IMR-90 (cell line): Measurements from ENCODE around the gene CLNK. TPM values are rescaled to one million over a fixed set of nuclear protein-coding genes. Genes with fewer than 3 reads are reported as not detected.

ENCODE experiments used
- ATAC-seq: fragments of 200-7000 bp; cut with Tn5 transposase; 2 replicates; pipeline ENCODE4 v1.9.1; 2020; ENCODE audit warnings: low read depth, mild to moderate bottlenecking, moderate library complexity
- BruUV-seq: library from RNA; stranded (reverse); fragments of 400-500 nt; replicated peaks from 2 replicates; lab custom pipeline; 2021; lab: Mats Ljungman, UMichigan
- CTCF ChIA-PET: fragments of 300-600 bp; formaldehyde crosslinking; extraction: SDS; loops from one replicate; lab custom pipeline; 2021; ENCODE audit warnings: antibody characterized with exemption; lab: Yijun Ruan, JAX
- POLR2A ChIA-PET: fragments of 300-600 bp; sonication (Branson Sonifier 250); formaldehyde crosslinking; loops from one replicate; lab custom pipeline; 2022; ENCODE audit warnings: antibody characterized with exemption; ENCODE audit not compliant: unreplicated experiment; lab: Charles Lee
- DNase-seq: peaks from one replicate; pipeline ENCODE4 v3.0.0; 2013
- H2AFZ ChIP-seq: replicated peaks from 2 replicates; pipeline ENCODE3; 2013; ENCODE audit warnings: low read length, mild to moderate bottlenecking; ENCODE audit not compliant: poor library complexity
- H2AK5ac ChIP-seq: 2 replicates; pipeline ENCODE4 v1.6.1; 2013; ENCODE audit warnings: low read depth, low read length, inconsistent platforms
- H2AK9ac ChIP-seq: replicated peaks from 2 replicates; pipeline ENCODE3; 2013; ENCODE audit warnings: mild to moderate bottlenecking, low read depth, low read length, moderate library complexity; ENCODE audit not compliant: poor library complexity
- H2BK120ac ChIP-seq: 2 replicates; pipeline ENCODE4 v1.6.1; 2013; ENCODE audit warnings: low read depth, low read length, inconsistent platforms
- H2BK15ac ChIP-seq: 3 replicates; pipeline ENCODE4 v1.6.1; 2013; ENCODE audit warnings: low read depth, low read length, inconsistent platforms
- H2BK20ac ChIP-seq: 2 replicates; pipeline ENCODE4 v1.6.1; 2013; ENCODE audit warnings: low read depth, mild to moderate bottlenecking, inconsistent platforms, low read length, moderate library complexity
- H2BK5ac ChIP-seq: 2 replicates; pipeline ENCODE4 v1.6.1; 2013; ENCODE audit warnings: mild to moderate bottlenecking, low read depth, low read length, inconsistent platforms; ENCODE audit not compliant: poor library complexity, severe bottlenecking
- H3K14ac ChIP-seq: replicated peaks from 2 replicates; pipeline ENCODE4 v1.6.1; 2013; ENCODE audit warnings: low read depth, low read length, inconsistent platforms
- H3K18ac ChIP-seq: 2 replicates; pipeline ENCODE4 v1.6.1; 2013; ENCODE audit warnings: low read depth, low read length, control low read depth
- H3K23ac ChIP-seq: 2 replicates; pipeline ENCODE4 v1.6.1; 2013; ENCODE audit warnings: low read depth, low read length, inconsistent platforms
- H3K27ac ChIP-seq: 2 replicates; pipeline ENCODE4 v1.5.1; 2013; ENCODE audit warnings: mild to moderate bottlenecking, control low read depth, low read length; ENCODE audit not compliant: insufficient read depth
- H3K27me3 ChIP-seq: 2 replicates; pipeline ENCODE4 v1.6.1; 2013; ENCODE audit warnings: low read length; ENCODE audit not compliant: control insufficient read depth, insufficient read depth
- H3K36me3 ChIP-seq: 2 replicates; pipeline ENCODE4 v1.6.1; 2013; ENCODE audit warnings: low read length, mixed read lengths; ENCODE audit not compliant: control insufficient read depth, insufficient read depth
- H3K4ac ChIP-seq: 2 replicates; pipeline ENCODE4 v1.6.1; 2013; ENCODE audit warnings: low read depth, low read length, inconsistent platforms
- H3K4me1 ChIP-seq: 2 replicates; pipeline ENCODE4 v1.6.1; 2013; ENCODE audit warnings: low read length, mixed read lengths; ENCODE audit not compliant: control insufficient read depth, insufficient read depth
- H3K4me2 ChIP-seq: 2 replicates; pipeline ENCODE4 v1.6.1; 2013; ENCODE audit warnings: low read depth, mild to moderate bottlenecking, control low read depth, low read length, moderate library complexity
- H3K4me3 ChIP-seq: 2 replicates; pipeline ENCODE4 v1.5.1; 2013; ENCODE audit warnings: low read depth, mild to moderate bottlenecking, control low read depth, low read length, moderate library complexity; ENCODE audit not compliant: insufficient read depth
- H3K56ac ChIP-seq: 2 replicates; pipeline ENCODE4 v1.6.1; 2013; ENCODE audit warnings: low read length, inconsistent platforms; ENCODE audit not compliant: insufficient read depth; ENCODE audit errors: extremely low read depth
- H3K79me1 ChIP-seq, 2 experiments: 2 replicates each; pipeline ENCODE4 v1.6.1; 2013; ENCODE audit warnings: low read length in 2 of 2, inconsistent platforms in 1 of 2, low read depth in 1 of 2
- H3K9ac ChIP-seq: 2 replicates; pipeline ENCODE4 v1.6.1; 2013; ENCODE audit warnings: low read depth, low read length, control low read depth
- H3K9me1 ChIP-seq: 2 replicates; pipeline ENCODE4 v1.6.1; 2013; ENCODE audit warnings: low read length, inconsistent platforms; ENCODE audit not compliant: insufficient read depth
- H3K9me3 ChIP-seq: 2 replicates; pipeline ENCODE4 v1.6.1; 2013; ENCODE audit warnings: low read length; ENCODE audit not compliant: control insufficient read depth, insufficient read depth
- H4K20me1 ChIP-seq: 2 replicates; pipeline ENCODE4 v1.6.1; 2013; ENCODE audit warnings: low read length, inconsistent platforms; ENCODE audit not compliant: insufficient read depth
- H4K5ac ChIP-seq: 2 replicates; pipeline ENCODE4 v1.6.1; 2013; ENCODE audit warnings: mild to moderate bottlenecking, low read depth, low read length, control low read depth
- H4K8ac ChIP-seq, 2 experiments: 2 replicates each; pipeline ENCODE4 v1.6.1; 2013; ENCODE audit warnings: low read depth in 2 of 2, low read length in 2 of 2, control low read depth in 1 of 2, inconsistent platforms in 1 of 2
- H4K91ac ChIP-seq: 2 replicates; pipeline ENCODE4 v1.6.1; 2013; ENCODE audit warnings: low read depth, low read length, inconsistent platforms; ENCODE audit not compliant: insufficient read depth
- RAD21 ChIP-seq: IDR thresholded peaks from 2 replicates; pipeline ENCODE4 v1.6.1; 2012; ENCODE audit warnings: low read length, improper control_type of control experiment
- RCOR1 ChIP-seq: IDR thresholded peaks from 2 replicates; pipeline ENCODE4 v1.6.1; 2012; ENCODE audit warnings: mild to moderate bottlenecking, low read length, improper control_type of control experiment; ENCODE audit not compliant: insufficient replicate concordance
- WGBS, 2 experiments: methylation state at CpG; one replicate each; pipeline versions ENCODE4 v1.1.5 to v1.1.7; 2013; ENCODE audit warnings: missing lambda C conversion rate in 2 of 2; ENCODE audit not compliant: insufficient read length in 1 of 2; ENCODE audit errors: extremely low coverage in 2 of 2; 5-methylcytosine and 5-hydroxymethylcytosine counted together
- dilution Hi-C: fragments of 300-500 bp; cut with HindIII; formaldehyde crosslinking; loops from one replicate; pipeline ENCODE4 v1.14.3; 2018; ENCODE audit warnings: low sequenced_read_pairs; ENCODE audit not compliant: unreplicated experiment
- in situ Hi-C: fragments of 300-500 bp; cut with MboI; formaldehyde crosslinking; loops from 3 replicates; pipeline ENCODE4 v1.14.3; 2019; ENCODE audit warnings: low sequenced_read_pairs, inconsistent platforms, mixed read lengths
- intact Hi-C: fragments of 100-400 bp; cut with micrococcal nuclease; formaldehyde crosslinking; loops from 2 replicates; pipeline ENCODE4 v1.10.0; 2022
- polyA plus RNA-seq, 3 experiments: library from polyadenylated mRNA; depleted of rRNA; stranded (reverse); fragments of >200 nt; gene quantifications; 2 replicates each; pipeline ENCODE4 v1.2.3, GENCODE V29; 2012; ENCODE audit warnings: low replicate concordance in 1 of 3
- total RNA-seq: library from RNA; depleted of rRNA; stranded (reverse); fragments of >200 nt; gene quantifications from 2 replicates; pipeline ENCODE4 v1.2.3, GENCODE V29; 2012

Gene CLNK
- total and polyA plus RNA-seq, 2 of the 4 experiments (the other 2 are of a cell fraction), result not detected

- Histone ChIP-seq H2AK5ac (no peak overlapping the region), H3K27me3 (no peaks in the 10 kb centered on the region), H2AK9ac (no peak overlapping the region), H3K36me3 (peaks cover 28% of the 10 kb centered on the region), H4K5ac (no peak overlapping the region), H3K4me2 (no peak overlapping the region), H3K27ac (no peak overlapping the region), H3K23ac (no peak overlapping the region), H4K8ac (no peak overlapping the region), H3K14ac (no peak overlapping the region), H4K20me1 (no peaks in the 10 kb centered on the region; the same call in 1 of the 2 replicates), H2BK5ac (no peak overlapping the region), H3K56ac (no peak overlapping the region), H3K9ac (no peak overlapping the region), H4K91ac (no peak overlapping the region), H3K79me1 (peaks cover 19 to 40% of the 10 kb centered on the region in 2 experiments), H3K9me1 (no peaks in the 10 kb centered on the region), H3K4me1 (no peaks in the 10 kb centered on the region), H3K18ac (no peak overlapping the region), H3K4ac (no peak overlapping the region), H3K4me3 (no peak overlapping the region), H2BK15ac (no peak overlapping the region), H2AFZ (no peak overlapping the region), H2BK20ac (no peak overlapping the region), H2BK120ac (no peak overlapping the region), H3K9me3 (peaks cover 2% of the 10 kb centered on the region; the same call in 1 of the 2 replicates)
- ATAC-seq (no peak), DNase-seq (no peak)
- POLR2A ChIA-PET, result no interaction called here
- TF ChIP-seq RAD21 (no peak), RCOR1 (no peak)
- dilution Hi-C loops, result no loop called here
- in situ Hi-C loops, result no loop called here
- no CpG with 5 or more reads among the region's 1 CpG for WGBS, 2 experiments
- BruUV-seq, result no TSS peak
- CTCF ChIA-PET, result no interaction called here
- intact Hi-C loops, result no loop called here
Observed at GRCh38 chr4:10454121-10454520, 230.4 kb downstream of the CLNK start.
